HCT116 (cell line): ENCODE data around the gene CCDC32. TPM values are rescaled to one million over a fixed set of nuclear protein-coding genes. Genes with fewer than 3 reads are reported as not detected.
A peak's percentile ranks its signal among the peaks of the same experiment; 100 is the strongest.

Source experiments
- ATAC-seq: fragments of 200-7000 bp; cut with Tn5 transposase; 2 replicates; pipeline ENCODE4 v1.9.1; 2020; ENCODE audit warnings: mild to moderate bottlenecking, moderate library complexity
- BruUV-seq: library from RNA; stranded (reverse); fragments of 400-500 nt; replicated peaks from 2 replicates; lab custom pipeline; 2021; lab: Mats Ljungman, UMichigan
- CTCF ChIA-PET: fragments of 300-600 bp; sonication (Branson Sonifier 250); formaldehyde crosslinking; loops from one replicate; lab custom pipeline; 2021; ENCODE audit warnings: antibody characterized with exemption; lab: Charles Lee
- POLR2A ChIA-PET: fragments of 300-600, 350-600 bp; sonication (Branson Sonifier 250); formaldehyde crosslinking; loops from one replicate; lab custom pipeline; 2021; ENCODE audit warnings: antibody characterized with exemption; lab: Charles Lee
- RAD21 ChIA-PET, 2 experiments: fragments of 300-600 bp; sonication (Branson Sonifier 250); formaldehyde crosslinking; loops; one replicate each; lab custom pipeline; 2023; ENCODE audit warnings: low total read pairs in 2 of 2; ENCODE audit not compliant: uncharacterized antibody in 2 of 2, unreplicated experiment in 2 of 2, low non-redundant PET in 1 of 2; lab: Charles Lee
- DNase-seq: peaks from one replicate; pipeline ENCODE4 v3.0.0-alpha.2; 2010; ENCODE audit warnings: low read depth, low spot score
- H2AFZ ChIP-seq: fragments of 200-600 bp; shearing (Covaris generic), sonication (generic); 2 replicates; pipeline ENCODE4 v1.6.1; 2017; ENCODE audit warnings: low read depth, mixed run types, mixed read lengths, antibody characterized with exemption, low read length; ENCODE audit not compliant: poor library complexity, severe bottlenecking
- H3K27ac ChIP-seq: 2 replicates; pipeline ENCODE4 v1.5.1; 2012; ENCODE audit warnings: low read depth, low read length
- H3K27me3 ChIP-seq: fragments of 200-600 bp; sonication (generic); 2 replicates; pipeline ENCODE4 v1.6.1; 2016; ENCODE audit warnings: mixed run types, low read length, mixed read lengths; ENCODE audit not compliant: insufficient read depth
- H3K36me3 ChIP-seq, 2 experiments: fragments of 200-500 bp in 1 of 2; fragments of 200-600 bp in 1 of 2; sonication (Bioruptor generic) in 1 of 2; sonication (generic) in 1 of 2; 2 replicates each; pipeline versions ENCODE4 v1.5.1 to v1.6.1; 2014 to 2016; ENCODE audit warnings: low read length in 2 of 2, inconsistent platforms in 1 of 2, mixed read lengths in 1 of 2, mixed run types in 1 of 2; ENCODE audit not compliant: insufficient read depth in 2 of 2, control insufficient read depth in 1 of 2
- H3K4me1 ChIP-seq, 2 experiments: fragments of 200-600 bp in 1 of 2; sonication (generic) in 1 of 2; 2 replicates each; pipeline versions ENCODE4 v1.5.1 to v1.6.1; 2012 to 2017; ENCODE audit warnings: low read length in 2 of 2, inconsistent platforms in 1 of 2, mild to moderate bottlenecking in 1 of 2, mixed read lengths in 1 of 2, mixed run types in 1 of 2, moderate library complexity in 1 of 2; ENCODE audit not compliant: insufficient read depth in 2 of 2, control insufficient read depth in 1 of 2
- H3K4me2 ChIP-seq: fragments of 200-600 bp; sonication (generic); 2 replicates; pipeline ENCODE4 v1.6.1; 2017; ENCODE audit warnings: mixed run types, low read length, mixed read lengths
- H3K4me3 ChIP-seq, 2 experiments: fragments of 200-600 bp in 1 of 2; sonication (generic) in 1 of 2; replicated peaks in 1 of 2; 2 replicates each; pipeline ENCODE4 v1.5.1; 2011 to 2016; ENCODE audit warnings: low read length in 2 of 2, control low read depth in 1 of 2, low read depth in 1 of 2, mild to moderate bottlenecking in 1 of 2, mixed read lengths in 1 of 2, mixed run types in 1 of 2
- H3K79me2 ChIP-seq: fragments of 200-600 bp; sonication (generic); 2 replicates; pipeline ENCODE4 v1.6.1; 2017; ENCODE audit warnings: mild to moderate bottlenecking, mixed run types, low read length, moderate library complexity, mixed read lengths; ENCODE audit not compliant: insufficient read depth
- H3K9ac ChIP-seq: fragments of 200-600 bp; sonication (generic); 2 replicates; pipeline ENCODE4 v1.6.1; 2016; ENCODE audit warnings: low read length, mixed read lengths
- H3K9me2 ChIP-seq: fragments of 200-600 bp; sonication (generic), shearing (Covaris generic); 2 replicates; pipeline ENCODE4 v1.6.1; 2017; ENCODE audit warnings: mixed run types, mild to moderate bottlenecking, moderate library complexity; ENCODE audit not compliant: insufficient read depth
- H3K9me3 ChIP-seq, 2 experiments: fragments of 200-500 bp in 1 of 2; fragments of 200-600 bp in 1 of 2; sonication (Bioruptor generic) in 1 of 2; sonication (generic) in 1 of 2; 2 replicates each; pipeline ENCODE4 v1.6.1; 2014 to 2017; ENCODE audit warnings: low read length in 2 of 2, mixed read lengths in 2 of 2, inconsistent platforms in 1 of 2, low read depth in 1 of 2, mild to moderate bottlenecking in 1 of 2, mixed run types in 1 of 2, moderate library complexity in 1 of 2; ENCODE audit not compliant: control insufficient read depth in 1 of 2, insufficient read depth in 1 of 2
- H4K20me1 ChIP-seq: fragments of 200-600 bp; sonication (generic), shearing (Covaris generic); 2 replicates; pipeline ENCODE4 v1.6.1; 2017; ENCODE audit warnings: mixed run types, mild to moderate bottlenecking, moderate library complexity; ENCODE audit not compliant: insufficient read depth
- ATF3 ChIP-seq: IDR thresholded peaks from 2 replicates; pipeline ENCODE4 v1.6.1; 2012
- CBX3 ChIP-seq: IDR thresholded peaks from 2 replicates; pipeline ENCODE4 v1.6.1; 2012; ENCODE audit warnings: low read depth
- CEBPB ChIP-seq: IDR thresholded peaks from 2 replicates; pipeline ENCODE4 v1.6.1; 2012; ENCODE audit warnings: low read depth
- EGR1 ChIP-seq: IDR thresholded peaks from 2 replicates; pipeline ENCODE4 v1.6.1; 2012; ENCODE audit warnings: low read depth
- EZH2 ChIP-seq: fragments of 200-600 bp; sonication (generic); IDR thresholded peaks from 2 replicates; pipeline ENCODE4 v1.6.1; 2017; ENCODE audit warnings: antibody characterized with exemption, mixed run types
- EZH2phosphoT487 ChIP-seq: fragments of 200-600 bp; IDR thresholded peaks from 2 replicates; pipeline ENCODE4 v1.6.1; 2018; ENCODE audit warnings: antibody characterized with exemption, borderline replicate concordance
- POLR2AphosphoS5 ChIP-seq: IDR thresholded peaks from 2 replicates; pipeline ENCODE4 v1.6.1; 2011; ENCODE audit warnings: mild to moderate bottlenecking, low read depth, low read length, moderate library complexity
- YY1 ChIP-seq: IDR thresholded peaks from 2 replicates; pipeline ENCODE4 v1.6.1; 2011; ENCODE audit warnings: low read length, low read depth, moderate library complexity, mild to moderate bottlenecking; ENCODE audit not compliant: insufficient replicate concordance; ENCODE audit errors: extremely low read depth
- ZBTB33 ChIP-seq: IDR thresholded peaks from 2 replicates; pipeline ENCODE4 v1.6.1; 2011; ENCODE audit warnings: mild to moderate bottlenecking, low read length, moderate library complexity; ENCODE audit not compliant: insufficient replicate concordance; ENCODE audit errors: extremely low read depth
- ZNF274 ChIP-seq: fragments of 200-500 bp; sonication (Bioruptor generic); IDR thresholded peaks from 2 replicates; pipeline ENCODE4 v1.6.1; 2014; ENCODE audit warnings: mild to moderate bottlenecking, low read depth, low read length, inconsistent platforms
- intact Hi-C: fragments of 100-400 bp; cut with micrococcal nuclease; formaldehyde crosslinking; loops from 2 replicates; pipeline ENCODE4 v1.10.0; 2022
- total RNA-seq: library from RNA; stranded (reverse); gene quantifications from one replicate; pipeline ENCODE4 v1.2.1, GENCODE V29; 2021; ENCODE audit not compliant: unreplicated experiment
- TF ChIP-seq, protein P1 (sequence below): IDR thresholded peaks from 2 replicates; pipeline ENCODE4 v1.6.1; 2012; ENCODE audit warnings: low read depth
- TF ChIP-seq, protein P2 (sequence below), 3 experiments: fragments of 200-600 bp in 1 of 3; sonication (generic) in 1 of 3; IDR thresholded peaks in 2 of 3; conservative IDR thresholded peaks in 1 of 3; 2 replicates each; pipeline ENCODE4 v1.5.1; 2012 to 2017; ENCODE audit warnings: low read depth in 2 of 3, low read length in 2 of 3, antibody characterized with exemption in 1 of 3, borderline replicate concordance in 1 of 3, control low read depth in 1 of 3, mild to moderate bottlenecking in 1 of 3, mixed read lengths in 1 of 3, mixed run types in 1 of 3, moderate library complexity in 1 of 3; ENCODE audit not compliant: insufficient read depth in 1 of 3
- TF ChIP-seq, protein P3 (sequence below): IDR thresholded peaks from 2 replicates; pipeline ENCODE4 v1.6.1; 2012

CCDC32 gene
- total RNA-seq, 1 experiment from 2014 or later, result 18.6 TPM

GRCh38 chr15:40593588-40594428 lies 29.0 kb upstream of the CCDC32 start, which contains the start of gene KNL1 (continued):
- TF ChIP-seq EZH2, result no peak
- TF ChIP-seq POLR2AphosphoS5, result peak; percentile 83
- TF ChIP-seq EGR1, result peak; percentile 81
- TF ChIP-seq ATF3, result peak; percentile 99
- TF ChIP-seq CBX3, result peak; percentile 95
- TF ChIP-seq, all 23 proteins: peak for 14

DNA sequence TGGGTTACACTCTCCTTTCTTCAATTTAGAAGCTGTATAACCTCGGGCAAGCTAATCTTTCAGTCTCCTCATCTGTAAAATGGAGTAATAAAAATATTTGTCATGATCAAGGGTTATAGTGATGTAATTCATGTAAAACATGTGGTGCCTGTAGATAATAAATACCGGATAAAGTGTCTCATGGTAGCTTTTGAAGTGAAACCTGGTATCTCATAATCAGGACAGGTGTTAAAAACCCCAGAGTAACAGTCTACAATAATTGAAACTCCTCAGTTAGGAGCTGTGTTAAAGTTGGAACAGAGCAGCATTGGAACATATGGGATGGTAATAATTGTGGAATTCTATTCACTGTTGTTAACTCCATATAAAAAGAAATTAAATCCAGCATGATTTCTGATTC lies 28.3 kb upstream of the CCDC32 start:
- Histone ChIP-seq H2AFZ (peak overlapping the region; percentile 87), H3K9ac (no peak overlapping the region), H3K27ac (no peak overlapping the region), H3K4me3 (no peak overlapping the region), H3K27me3 (no peaks in the 10 kb centered on the region), H3K4me1 (peaks cover 0 to 24% of the 10 kb centered on the region in 2 experiments; a peak in 2 of 4 replicates), H3K9me3 (no peaks in the 10 kb centered on the region), H4K20me1 (no peaks in the 10 kb centered on the region), H3K9me2 (no peaks in the 10 kb centered on the region), H3K79me2 (peaks cover 37% of the 10 kb centered on the region), H3K36me3 (no peaks in the 10 kb centered on the region), H3K4me2 (no peak overlapping the region)
- no TSS peak for BruUV-seq
- intact Hi-C loops, result loop anchor here (5.0 to 10.0 kb wide), 2 partner anchors 192 to 299 kb away; partner anchors contain the start of gene VPS18
- RAD21 ChIA-PET, result no interaction called here
- CTCF ChIA-PET, result interaction anchor here (1.3 to 1.4 kb wide), 2 partner anchors 9 to 189 kb away, joined by 3 to 4 read pairs; no protein-coding TSS in a partner anchor
- DNase-seq (no peak), ATAC-seq (no peak)
- POLR2A ChIA-PET, result interaction anchor here (0.8 kb wide), 1 partner anchor 10 kb away, joined by 3 read pairs; no protein-coding TSS in a partner anchor
- no peak for TF ChIP-seq EZH2
- TF ChIP-seq, protein P1, sequence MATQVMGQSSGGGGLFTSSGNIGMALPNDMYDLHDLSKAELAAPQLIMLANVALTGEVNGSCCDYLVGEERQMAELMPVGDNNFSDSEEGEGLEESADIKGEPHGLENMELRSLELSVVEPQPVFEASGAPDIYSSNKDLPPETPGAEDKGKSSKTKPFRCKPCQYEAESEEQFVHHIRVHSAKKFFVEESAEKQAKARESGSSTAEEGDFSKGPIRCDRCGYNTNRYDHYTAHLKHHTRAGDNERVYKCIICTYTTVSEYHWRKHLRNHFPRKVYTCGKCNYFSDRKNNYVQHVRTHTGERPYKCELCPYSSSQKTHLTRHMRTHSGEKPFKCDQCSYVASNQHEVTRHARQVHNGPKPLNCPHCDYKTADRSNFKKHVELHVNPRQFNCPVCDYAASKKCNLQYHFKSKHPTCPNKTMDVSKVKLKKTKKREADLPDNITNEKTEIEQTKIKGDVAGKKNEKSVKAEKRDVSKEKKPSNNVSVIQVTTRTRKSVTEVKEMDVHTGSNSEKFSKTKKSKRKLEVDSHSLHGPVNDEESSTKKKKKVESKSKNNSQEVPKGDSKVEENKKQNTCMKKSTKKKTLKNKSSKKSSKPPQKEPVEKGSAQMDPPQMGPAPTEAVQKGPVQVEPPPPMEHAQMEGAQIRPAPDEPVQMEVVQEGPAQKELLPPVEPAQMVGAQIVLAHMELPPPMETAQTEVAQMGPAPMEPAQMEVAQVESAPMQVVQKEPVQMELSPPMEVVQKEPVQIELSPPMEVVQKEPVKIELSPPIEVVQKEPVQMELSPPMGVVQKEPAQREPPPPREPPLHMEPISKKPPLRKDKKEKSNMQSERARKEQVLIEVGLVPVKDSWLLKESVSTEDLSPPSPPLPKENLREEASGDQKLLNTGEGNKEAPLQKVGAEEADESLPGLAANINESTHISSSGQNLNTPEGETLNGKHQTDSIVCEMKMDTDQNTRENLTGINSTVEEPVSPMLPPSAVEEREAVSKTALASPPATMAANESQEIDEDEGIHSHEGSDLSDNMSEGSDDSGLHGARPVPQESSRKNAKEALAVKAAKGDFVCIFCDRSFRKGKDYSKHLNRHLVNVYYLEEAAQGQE, result no peak
- TF ChIP-seq, protein P2, sequence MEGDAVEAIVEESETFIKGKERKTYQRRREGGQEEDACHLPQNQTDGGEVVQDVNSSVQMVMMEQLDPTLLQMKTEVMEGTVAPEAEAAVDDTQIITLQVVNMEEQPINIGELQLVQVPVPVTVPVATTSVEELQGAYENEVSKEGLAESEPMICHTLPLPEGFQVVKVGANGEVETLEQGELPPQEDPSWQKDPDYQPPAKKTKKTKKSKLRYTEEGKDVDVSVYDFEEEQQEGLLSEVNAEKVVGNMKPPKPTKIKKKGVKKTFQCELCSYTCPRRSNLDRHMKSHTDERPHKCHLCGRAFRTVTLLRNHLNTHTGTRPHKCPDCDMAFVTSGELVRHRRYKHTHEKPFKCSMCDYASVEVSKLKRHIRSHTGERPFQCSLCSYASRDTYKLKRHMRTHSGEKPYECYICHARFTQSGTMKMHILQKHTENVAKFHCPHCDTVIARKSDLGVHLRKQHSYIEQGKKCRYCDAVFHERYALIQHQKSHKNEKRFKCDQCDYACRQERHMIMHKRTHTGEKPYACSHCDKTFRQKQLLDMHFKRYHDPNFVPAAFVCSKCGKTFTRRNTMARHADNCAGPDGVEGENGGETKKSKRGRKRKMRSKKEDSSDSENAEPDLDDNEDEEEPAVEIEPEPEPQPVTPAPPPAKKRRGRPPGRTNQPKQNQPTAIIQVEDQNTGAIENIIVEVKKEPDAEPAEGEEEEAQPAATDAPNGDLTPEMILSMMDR (IDR thresholded peaks at IDR 0.05 in 2 of 3, conservative IDR thresholded peaks at IDR 0.05 in 1 of 3; ENCODE audit: borderline replicate concordance in 1 of 3, insufficient read depth in 1 of 3, low read depth in 2 of 3, low read length in 2 of 3), result no peak
- TF ChIP-seq, protein P3, sequence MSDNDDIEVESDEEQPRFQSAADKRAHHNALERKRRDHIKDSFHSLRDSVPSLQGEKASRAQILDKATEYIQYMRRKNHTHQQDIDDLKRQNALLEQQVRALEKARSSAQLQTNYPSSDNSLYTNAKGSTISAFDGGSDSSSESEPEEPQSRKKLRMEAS, result no peak
- TF ChIP-seq EZH2phosphoT487, result no peak
- no peak for TF ChIP-seq CEBPB
- no peak for TF ChIP-seq YY1
- no peak for TF ChIP-seq ZNF274
- no peak for TF ChIP-seq EGR1
- no peak for TF ChIP-seq ATF3
- TF ChIP-seq ZBTB33, result no peak
